Neural cell (in vitro differentiated cells): ENCODE measurements around the gene ELK4.

Source experiments
- EP300 ChIP-seq: fragments of 450-650 bp; conservative IDR thresholded peaks from 2 replicates; pipeline ENCODE4 v1.6.1; 2014; ENCODE audit warnings: antibody characterized with exemption, mild to moderate bottlenecking, moderate library complexity; ENCODE audit not compliant: poor library complexity, severe bottlenecking
- EZH2 ChIP-seq: fragments of 200-600, 300-800 bp; shearing (Covaris generic), sonication (generic); IDR thresholded peaks from 2 replicates; pipeline ENCODE4 v1.6.1; 2014; ENCODE audit warnings: antibody characterized with exemption, low read length, borderline replicate concordance, mild to moderate bottlenecking; ENCODE audit not compliant: insufficient read depth, poor library complexity, severe bottlenecking
- POLR2AphosphoS5 ChIP-seq: IDR thresholded peaks from 2 replicates; pipeline ENCODE4 v1.6.1; 2012
- SMC3 ChIP-seq: fragments of 450-650 bp; conservative IDR thresholded peaks from 2 replicates; pipeline ENCODE4 v1.6.1; 2014; ENCODE audit warnings: antibody characterized with exemption, mild to moderate bottlenecking, moderate library complexity; ENCODE audit not compliant: poor library complexity
- TF ChIP-seq, protein P1 (sequence below): fragments of 450-650 bp; IDR thresholded peaks from 2 replicates; pipeline ENCODE4 v1.5.1; 2014; ENCODE audit warnings: antibody characterized with exemption, mild to moderate bottlenecking, moderate library complexity; ENCODE audit not compliant: poor library complexity, severe bottlenecking
- TF ChIP-seq, protein P2 (sequence below): IDR thresholded peaks from 2 replicates; pipeline ENCODE4 v1.6.1; 2012; ENCODE audit warnings: borderline replicate concordance

DNA sequence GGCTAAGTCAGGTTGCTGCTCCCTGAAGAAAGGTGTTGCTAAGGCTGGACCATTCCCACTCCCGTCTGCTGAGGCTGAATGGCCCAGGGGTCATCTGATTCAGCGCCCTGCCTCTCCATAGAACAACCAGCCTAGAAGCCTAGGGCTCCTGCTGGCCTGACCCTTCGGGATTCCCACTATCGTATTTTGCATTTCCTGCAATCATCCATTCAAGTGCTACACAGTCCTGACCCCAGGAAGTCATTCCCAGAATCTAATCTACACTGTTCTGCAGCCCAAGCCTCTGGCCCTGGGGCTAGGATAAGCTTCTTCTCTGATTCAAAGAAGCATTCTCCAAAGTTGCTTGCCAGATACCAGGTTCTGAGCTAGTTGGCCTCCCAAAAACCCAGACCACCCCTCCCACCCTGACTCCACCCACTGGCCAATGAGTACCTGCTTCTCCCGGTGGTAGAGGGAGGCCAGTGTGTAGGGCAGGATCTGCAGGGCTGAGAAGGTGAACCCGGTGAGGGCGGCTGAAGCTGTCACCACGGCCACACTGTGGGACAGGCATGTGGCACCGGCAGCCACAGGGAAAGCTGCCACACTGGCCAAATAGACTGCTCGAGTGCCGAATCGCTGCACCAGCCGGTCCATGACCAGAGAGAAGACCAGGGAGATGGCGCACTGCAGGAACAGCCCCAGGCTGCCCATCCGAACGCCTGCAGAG, 29.8 kb upstream of the ELK4 start:
- TF ChIP-seq, protein P1, sequence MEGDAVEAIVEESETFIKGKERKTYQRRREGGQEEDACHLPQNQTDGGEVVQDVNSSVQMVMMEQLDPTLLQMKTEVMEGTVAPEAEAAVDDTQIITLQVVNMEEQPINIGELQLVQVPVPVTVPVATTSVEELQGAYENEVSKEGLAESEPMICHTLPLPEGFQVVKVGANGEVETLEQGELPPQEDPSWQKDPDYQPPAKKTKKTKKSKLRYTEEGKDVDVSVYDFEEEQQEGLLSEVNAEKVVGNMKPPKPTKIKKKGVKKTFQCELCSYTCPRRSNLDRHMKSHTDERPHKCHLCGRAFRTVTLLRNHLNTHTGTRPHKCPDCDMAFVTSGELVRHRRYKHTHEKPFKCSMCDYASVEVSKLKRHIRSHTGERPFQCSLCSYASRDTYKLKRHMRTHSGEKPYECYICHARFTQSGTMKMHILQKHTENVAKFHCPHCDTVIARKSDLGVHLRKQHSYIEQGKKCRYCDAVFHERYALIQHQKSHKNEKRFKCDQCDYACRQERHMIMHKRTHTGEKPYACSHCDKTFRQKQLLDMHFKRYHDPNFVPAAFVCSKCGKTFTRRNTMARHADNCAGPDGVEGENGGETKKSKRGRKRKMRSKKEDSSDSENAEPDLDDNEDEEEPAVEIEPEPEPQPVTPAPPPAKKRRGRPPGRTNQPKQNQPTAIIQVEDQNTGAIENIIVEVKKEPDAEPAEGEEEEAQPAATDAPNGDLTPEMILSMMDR: no peak
- no peak for TF ChIP-seq POLR2AphosphoS5
- TF ChIP-seq SMC3: no peak
- TF ChIP-seq, protein P2, sequence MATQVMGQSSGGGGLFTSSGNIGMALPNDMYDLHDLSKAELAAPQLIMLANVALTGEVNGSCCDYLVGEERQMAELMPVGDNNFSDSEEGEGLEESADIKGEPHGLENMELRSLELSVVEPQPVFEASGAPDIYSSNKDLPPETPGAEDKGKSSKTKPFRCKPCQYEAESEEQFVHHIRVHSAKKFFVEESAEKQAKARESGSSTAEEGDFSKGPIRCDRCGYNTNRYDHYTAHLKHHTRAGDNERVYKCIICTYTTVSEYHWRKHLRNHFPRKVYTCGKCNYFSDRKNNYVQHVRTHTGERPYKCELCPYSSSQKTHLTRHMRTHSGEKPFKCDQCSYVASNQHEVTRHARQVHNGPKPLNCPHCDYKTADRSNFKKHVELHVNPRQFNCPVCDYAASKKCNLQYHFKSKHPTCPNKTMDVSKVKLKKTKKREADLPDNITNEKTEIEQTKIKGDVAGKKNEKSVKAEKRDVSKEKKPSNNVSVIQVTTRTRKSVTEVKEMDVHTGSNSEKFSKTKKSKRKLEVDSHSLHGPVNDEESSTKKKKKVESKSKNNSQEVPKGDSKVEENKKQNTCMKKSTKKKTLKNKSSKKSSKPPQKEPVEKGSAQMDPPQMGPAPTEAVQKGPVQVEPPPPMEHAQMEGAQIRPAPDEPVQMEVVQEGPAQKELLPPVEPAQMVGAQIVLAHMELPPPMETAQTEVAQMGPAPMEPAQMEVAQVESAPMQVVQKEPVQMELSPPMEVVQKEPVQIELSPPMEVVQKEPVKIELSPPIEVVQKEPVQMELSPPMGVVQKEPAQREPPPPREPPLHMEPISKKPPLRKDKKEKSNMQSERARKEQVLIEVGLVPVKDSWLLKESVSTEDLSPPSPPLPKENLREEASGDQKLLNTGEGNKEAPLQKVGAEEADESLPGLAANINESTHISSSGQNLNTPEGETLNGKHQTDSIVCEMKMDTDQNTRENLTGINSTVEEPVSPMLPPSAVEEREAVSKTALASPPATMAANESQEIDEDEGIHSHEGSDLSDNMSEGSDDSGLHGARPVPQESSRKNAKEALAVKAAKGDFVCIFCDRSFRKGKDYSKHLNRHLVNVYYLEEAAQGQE: no peak
- no peak for TF ChIP-seq EP300
- no peak for TF ChIP-seq EZH2
